GM12892 (cell line): ENCODE results near the gene SLC9A9.

Experiments
- POLR2A ChIP-seq: IDR thresholded peaks from 2 replicates; pipeline ENCODE4 v1.6.1; 2011; ENCODE audit warnings: low read depth, low read length, control low read depth
- POLR2AphosphoS5 ChIP-seq: IDR thresholded peaks from 2 replicates; pipeline ENCODE4 v1.6.1; 2011; ENCODE audit warnings: low read depth, low read length, control low read depth

- TF ChIP-seq POLR2A (no peak), POLR2AphosphoS5 (no peak)
Measured at GRCh38 chr3:143814443-143814889, 33.8 kb downstream of the SLC9A9 start.
